HG02840 (cell line): Measurements from ENCODE around the gene ST7L.
"Not testable (repeated sequence)": the region's sequence is repeated elsewhere in the genome, so short reads cannot be mapped to it uniquely, and the experiment has no call there.

ENCODE experiments used
- ATAC-seq: cut with Tn5 transposase; IDR thresholded peaks from one replicate; pipeline ENCODE4 v1.9.1; 2021; ENCODE audit warnings: mild to moderate bottlenecking, moderate library complexity, moderate number of reproducible peaks; ENCODE audit not compliant: unreplicated experiment, low FRiP score

The ST7L gene

DNA sequence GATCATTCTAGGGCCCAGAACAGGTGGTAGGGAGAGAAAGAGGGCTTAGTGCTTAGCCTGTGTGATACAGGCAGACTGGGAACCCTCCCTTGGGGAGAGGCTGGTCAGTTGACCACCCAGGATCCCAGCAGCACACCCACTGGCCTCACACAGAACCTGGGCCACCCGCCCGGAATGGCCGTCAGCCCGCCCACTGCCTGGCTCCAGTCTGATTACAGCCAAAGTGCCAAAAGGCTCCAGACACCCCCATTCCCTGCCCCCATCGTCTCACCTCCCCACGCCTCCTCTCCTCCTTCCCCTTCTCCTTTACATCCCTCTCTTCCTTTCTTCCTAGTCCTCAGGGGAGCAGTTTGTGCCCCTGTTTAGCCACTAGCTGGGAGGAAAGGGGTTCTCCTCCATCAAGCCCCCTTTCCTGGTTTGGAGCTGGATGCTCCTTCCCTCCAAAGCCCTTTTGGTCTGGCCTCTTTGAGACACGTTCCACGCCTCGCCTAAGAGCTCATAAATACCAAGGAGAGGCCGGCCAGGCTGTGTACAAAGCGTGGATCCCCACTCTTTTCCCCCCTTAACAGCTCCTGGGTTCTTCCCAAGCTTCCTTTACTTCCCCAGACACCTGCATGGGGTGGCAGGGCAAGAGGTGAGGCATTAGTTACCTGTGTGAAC lies 114.8 kb downstream of the ST7L start:
- no peak for ATAC-seq

DNA sequence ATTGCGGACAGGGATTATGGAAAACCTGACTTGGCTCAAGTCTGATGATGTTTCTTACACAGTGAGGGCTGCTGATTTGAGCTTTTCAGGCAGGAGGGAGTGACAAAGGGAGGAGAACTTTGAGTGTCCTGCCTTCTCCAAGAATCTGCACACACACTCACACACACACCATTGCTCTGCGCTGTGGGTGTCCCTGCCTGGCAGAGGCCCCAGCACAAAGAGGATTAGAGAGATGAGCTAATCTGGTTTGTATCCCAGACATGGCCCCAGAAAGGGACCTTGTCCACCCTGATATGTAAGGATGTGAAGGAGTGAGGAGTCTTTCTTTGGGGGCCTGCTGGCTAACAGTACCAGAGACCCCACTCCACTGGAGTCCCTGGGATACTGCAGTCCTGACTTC lies 116.1 kb downstream of the ST7L start:
- no peak for ATAC-seq

DNA sequence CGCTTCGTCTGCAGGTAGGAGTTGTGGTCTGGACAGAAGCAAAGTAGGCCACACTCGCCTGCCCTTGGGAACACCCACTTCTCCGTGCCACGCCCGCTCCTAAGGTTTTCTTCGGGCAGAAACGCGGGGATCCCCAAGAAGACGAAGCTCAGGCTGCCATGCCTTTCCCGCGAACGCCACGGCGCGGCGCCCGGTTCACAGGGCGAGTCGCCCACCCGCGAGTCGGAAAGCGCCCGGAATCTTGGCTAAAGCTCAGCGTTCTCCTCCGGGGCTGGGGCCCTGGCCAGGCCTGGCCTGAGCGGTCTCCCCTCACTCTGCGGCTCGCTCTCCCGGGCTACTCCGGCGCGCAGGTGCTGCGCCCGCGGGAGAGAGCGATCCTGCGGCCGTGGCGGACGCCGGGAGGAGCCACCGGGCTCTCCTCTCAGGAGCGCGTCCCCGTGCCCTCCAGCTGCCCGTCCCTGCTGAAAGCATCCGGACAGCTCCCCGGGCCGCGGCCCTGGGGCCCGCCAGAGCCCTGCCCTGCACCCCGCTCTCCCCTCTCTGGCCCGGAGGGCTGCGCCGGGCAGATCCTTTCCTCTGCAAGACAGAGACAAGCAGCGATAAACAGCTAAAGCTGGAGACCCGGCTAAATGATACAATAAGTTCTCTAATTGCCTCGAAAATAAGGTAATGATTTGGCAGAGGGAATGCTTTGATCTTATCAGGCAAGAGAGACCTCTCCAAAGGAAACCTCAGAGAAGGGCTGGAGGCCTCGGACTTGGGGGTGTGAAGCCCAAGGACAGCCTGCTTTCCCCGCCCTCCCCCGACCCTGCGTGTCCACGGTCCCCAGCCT lies 116.9 kb downstream of the ST7L start:
- ATAC-seq: no peak

DNA sequence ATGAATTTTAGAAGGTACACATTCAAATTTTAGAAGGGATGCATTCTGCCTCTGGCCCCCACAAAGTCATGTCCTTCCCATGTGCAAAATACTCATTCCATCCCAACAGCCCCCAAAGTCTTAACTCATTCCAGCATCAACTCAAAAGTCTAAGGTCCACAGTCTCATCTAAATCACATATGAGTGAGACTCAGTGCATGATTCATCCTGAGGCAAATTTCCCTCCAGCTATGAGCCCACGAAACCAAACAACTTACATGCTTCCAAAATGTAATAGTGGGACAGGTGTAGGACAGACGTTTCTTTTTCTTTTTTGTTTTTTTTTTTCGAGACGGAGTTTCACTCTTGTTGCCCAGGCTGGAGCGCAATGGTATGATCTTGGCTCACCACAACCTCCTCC lies 122.7 kb downstream of the ST7L start:
- no peak for ATAC-seq

DNA sequence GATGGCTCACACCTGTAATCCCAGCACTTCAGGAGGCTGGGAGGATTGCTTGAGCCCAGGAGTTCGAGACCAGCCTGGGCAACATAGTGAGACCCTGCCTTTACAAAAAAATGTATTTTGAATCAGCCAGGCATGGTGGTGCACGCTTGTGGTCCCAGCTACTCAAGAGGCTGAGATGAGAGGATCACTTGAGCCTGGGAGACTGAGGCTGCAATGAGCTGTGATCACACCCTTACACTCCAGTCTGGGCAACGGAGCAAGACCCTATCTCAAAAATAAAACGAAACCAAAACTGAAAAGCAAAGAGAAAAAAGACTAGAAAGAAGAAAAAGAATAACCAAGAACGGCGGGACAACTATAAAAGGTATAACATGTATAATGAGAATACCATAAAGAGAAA lies 125.6 kb downstream of the ST7L start:
- ATAC-seq: no peak

DNA sequence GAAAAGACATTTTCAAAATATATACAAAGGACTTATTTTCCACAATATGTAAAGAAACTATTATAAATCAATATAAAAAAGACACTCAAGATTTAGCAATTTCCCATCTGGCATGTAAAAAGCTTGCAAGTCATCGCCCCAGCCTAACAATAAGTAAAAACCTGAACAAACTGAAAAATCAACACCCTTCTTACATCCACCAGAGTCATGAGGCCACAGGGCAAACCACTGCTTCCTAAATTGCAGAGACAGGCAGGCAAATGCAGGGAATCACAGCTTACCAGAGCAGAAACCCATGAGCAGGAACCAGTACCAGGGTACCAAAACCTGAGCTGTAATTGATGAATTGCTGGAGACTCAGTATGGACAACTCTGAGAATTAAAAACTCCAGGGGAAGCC lies 126.9 kb downstream of the ST7L start:
- no peak for ATAC-seq

DNA sequence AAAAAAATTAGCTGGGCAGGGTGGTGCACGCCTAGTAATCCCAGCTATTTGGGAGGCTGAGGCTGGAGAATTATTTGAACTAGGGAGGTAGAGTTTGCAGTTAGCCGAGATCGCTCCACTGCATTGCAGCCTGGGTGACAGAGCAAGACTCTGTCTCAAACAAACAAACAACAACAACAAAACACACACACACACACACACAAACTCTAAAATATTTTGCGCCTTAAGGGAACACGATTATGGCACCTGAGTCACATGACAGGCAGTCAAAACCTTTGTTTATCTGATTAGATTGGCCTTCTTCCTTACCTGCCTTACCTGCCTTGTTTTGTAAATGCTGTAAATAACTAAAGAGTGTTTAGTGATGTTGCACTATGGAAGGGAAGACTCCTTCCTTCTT lies 130.8 kb downstream of the ST7L start:
- ATAC-seq: no peak

DNA sequence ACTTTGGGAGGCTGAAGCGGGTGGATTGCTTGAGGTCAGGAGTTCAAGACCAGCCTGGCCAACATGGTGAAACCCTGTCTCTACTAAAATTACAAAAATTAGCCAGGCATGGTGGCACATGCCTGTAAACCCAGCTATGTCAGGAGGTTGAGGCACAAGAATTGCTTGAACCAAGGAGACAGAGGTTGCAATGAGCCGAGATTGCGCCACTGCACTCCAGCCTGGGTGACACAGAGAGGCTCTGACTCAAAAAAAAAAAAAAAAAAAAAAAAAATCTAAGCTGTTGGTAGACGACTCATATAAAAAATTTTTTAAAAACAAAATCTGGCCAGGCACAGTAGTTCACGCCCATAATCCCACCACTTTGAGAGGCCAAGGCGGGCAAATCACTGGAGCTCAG lies 131.3 kb downstream of the ST7L start:
- not testable (repeated sequence) for ATAC-seq

DNA sequence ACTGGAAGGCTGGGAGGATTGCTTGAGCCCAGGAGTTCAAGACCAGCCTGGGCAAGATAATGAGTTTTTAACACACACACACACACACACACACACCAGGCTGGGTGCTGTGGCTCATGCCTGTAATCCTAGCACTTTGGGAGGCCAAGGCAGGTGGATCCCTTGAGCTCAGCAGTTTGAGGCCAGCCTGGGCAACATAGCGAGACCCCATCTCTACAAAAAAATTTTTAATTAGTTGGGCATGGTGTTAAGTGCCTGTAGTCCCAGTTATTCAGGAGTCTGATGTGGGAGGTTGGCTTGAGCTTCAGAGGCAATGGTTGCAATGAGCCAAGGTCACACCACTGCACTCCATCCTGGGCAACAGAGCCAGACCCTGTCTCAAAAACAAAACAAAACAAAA lies 132.9 kb downstream of the ST7L start:
- not testable (repeated sequence) for ATAC-seq

DNA sequence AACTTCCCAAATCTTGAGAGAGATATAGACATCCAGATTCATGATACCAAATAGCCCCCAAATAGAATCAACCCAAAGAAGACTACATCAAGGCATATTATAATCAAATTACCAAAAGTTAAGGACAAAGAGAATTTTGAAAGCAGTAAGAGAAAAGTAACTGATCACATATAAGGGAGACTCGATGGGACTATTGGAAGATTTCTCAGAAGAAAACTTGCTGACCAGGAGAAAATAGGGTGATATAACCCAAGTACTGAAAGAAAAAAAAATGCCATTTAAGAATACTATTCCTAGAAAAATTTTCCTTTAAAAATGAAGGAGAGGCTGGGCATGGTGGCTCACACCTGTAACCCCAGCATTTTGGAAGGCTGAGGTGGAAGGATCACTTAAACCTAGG lies 140.6 kb downstream of the ST7L start:
- no peak for ATAC-seq

DNA sequence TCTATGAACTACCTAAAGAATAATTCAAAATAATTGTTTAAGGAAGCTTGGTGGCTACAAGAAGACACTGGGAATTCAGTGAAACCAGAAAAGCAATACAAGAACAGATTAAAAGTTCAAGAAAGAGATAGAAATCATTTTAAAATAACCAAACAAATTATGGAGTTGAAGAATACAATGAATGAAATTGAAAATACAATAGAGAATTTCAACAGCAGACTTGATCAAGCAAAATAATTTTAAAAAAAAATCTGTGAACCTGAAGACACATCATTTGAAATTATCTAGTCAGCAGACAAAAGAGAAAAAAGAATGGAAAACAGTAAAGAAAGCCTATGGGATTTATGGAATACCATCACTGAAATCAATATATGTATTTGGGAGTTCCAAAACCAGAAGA lies 141.4 kb downstream of the ST7L start:
- no peak for ATAC-seq
